ENCODE measurements around the gene KLHL40.

The KLHL40 gene

GRCh38 chr3:42718338-42718737 lies 33.0 kb downstream of the KLHL40 start:
- H3K9me2 ChIP-seq (replicated peaks; ENCODE audit: insufficient read depth, low read length) = no peaks in the 10 kb centered on the region
- no peaks in the 10 kb centered on the region for H4K20me1 ChIP-seq (ENCODE audit: insufficient read depth, low read length)
- no peak overlapping the region for H3K4me2 ChIP-seq (ENCODE audit: low read depth, low read length)
- H3K4me3 ChIP-seq (ENCODE audit: low read length) = no peak overlapping the region
- no peak overlapping the region for H2AFZ ChIP-seq (ENCODE audit: low read length)
- no peaks in the 10 kb centered on the region for H3K36me3 ChIP-seq (replicated peaks; ENCODE audit: insufficient read depth, low read length)
- no peak for DNase-seq
- no peaks in the 10 kb centered on the region for H3K79me2 ChIP-seq (ENCODE audit: low read length)
- H3K4me1 ChIP-seq (ENCODE audit: low read length) = no peaks in the 10 kb centered on the region
- H3F3A ChIP-seq (ENCODE audit: insufficient read depth, low read length) = no peaks in the 10 kb centered on the region
- no peak overlapping the region for H3K27ac ChIP-seq (ENCODE audit: low read length)
- no peak overlapping the region for H3K9ac ChIP-seq (ENCODE audit: low read length)
- H3K27me3 ChIP-seq (replicated peaks; ENCODE audit: insufficient read depth, low read length) = no peaks in the 10 kb centered on the region
- TF ChIP-seq CTCF (IDR thresholded peaks at IDR 0.05; ENCODE audit: low read length) (no peak), EZH2 (optimal IDR thresholded peaks at IDR 0.05; ENCODE audit: low read depth, low read length) (no peak), EZH2phosphoT487 (IDR thresholded peaks at IDR 0.05; ENCODE audit: low read length) (no peak)
- no peaks in the 10 kb centered on the region for H3K9me3 ChIP-seq (replicated peaks; ENCODE audit: insufficient read depth, low read length)

- H3K4me1 ChIP-seq (ENCODE audit: low read length) = no peaks in the 10 kb centered on the region
- no peak for TF ChIP-seq EZH2 (optimal IDR thresholded peaks at IDR 0.05; ENCODE audit: low read depth, low read length)
- no peak for TF ChIP-seq CTCF (IDR thresholded peaks at IDR 0.05; ENCODE audit: low read length)
- no peak for TF ChIP-seq EZH2phosphoT487 (IDR thresholded peaks at IDR 0.05; ENCODE audit: low read length)
- no peak overlapping the region for H2AFZ ChIP-seq (ENCODE audit: low read length)
- H3F3A ChIP-seq (ENCODE audit: insufficient read depth, low read length) = no peaks in the 10 kb centered on the region
- H3K9ac ChIP-seq (ENCODE audit: low read length) = no peak overlapping the region
- no peak overlapping the region for H3K4me3 ChIP-seq (ENCODE audit: low read length)
- H3K36me3 ChIP-seq (replicated peaks; ENCODE audit: insufficient read depth, low read length) = no peaks in the 10 kb centered on the region
- H4K20me1 ChIP-seq (ENCODE audit: insufficient read depth, low read length) = no peaks in the 10 kb centered on the region
- no peaks in the 10 kb centered on the region for H3K79me2 ChIP-seq (ENCODE audit: low read length)
- H3K27ac ChIP-seq (ENCODE audit: low read length) = no peak overlapping the region
- H3K27me3 ChIP-seq (replicated peaks; ENCODE audit: insufficient read depth, low read length) = no peaks in the 10 kb centered on the region
- no peak for DNase-seq
- H3K9me3 ChIP-seq (replicated peaks; ENCODE audit: insufficient read depth, low read length) = no peaks in the 10 kb centered on the region
- no peak overlapping the region for H3K4me2 ChIP-seq (ENCODE audit: low read depth, low read length)
- no peaks in the 10 kb centered on the region for H3K9me2 ChIP-seq (replicated peaks; ENCODE audit: insufficient read depth, low read length)
Observed at GRCh38 chr3:42719002-42719401, 33.7 kb downstream of the KLHL40 start.

- no peaks in the 10 kb centered on the region for H3F3A ChIP-seq (ENCODE audit: insufficient read depth, low read length)
- no peaks in the 10 kb centered on the region for H3K79me2 ChIP-seq (ENCODE audit: low read length)
- H3K4me1 ChIP-seq (ENCODE audit: low read length) = no peaks in the 10 kb centered on the region
- DNase-seq = no peak
- no peaks in the 10 kb centered on the region for H3K36me3 ChIP-seq (replicated peaks; ENCODE audit: insufficient read depth, low read length)
- no peak overlapping the region for H2AFZ ChIP-seq (ENCODE audit: low read length)
- H3K9me2 ChIP-seq (replicated peaks; ENCODE audit: insufficient read depth, low read length) = no peaks in the 10 kb centered on the region
- H3K9me3 ChIP-seq (replicated peaks; ENCODE audit: insufficient read depth, low read length) = no peaks in the 10 kb centered on the region
- H3K4me2 ChIP-seq (ENCODE audit: low read depth, low read length) = no peak overlapping the region
- no peaks in the 10 kb centered on the region for H3K27me3 ChIP-seq (replicated peaks; ENCODE audit: insufficient read depth, low read length)
- TF ChIP-seq EZH2 (optimal IDR thresholded peaks at IDR 0.05; ENCODE audit: low read depth, low read length) = no peak
- no peak for TF ChIP-seq EZH2phosphoT487 (IDR thresholded peaks at IDR 0.05; ENCODE audit: low read length)
- TF ChIP-seq CTCF (IDR thresholded peaks at IDR 0.05; ENCODE audit: low read length) = no peak
- no peak overlapping the region for H3K27ac ChIP-seq (ENCODE audit: low read length)
- H3K9ac ChIP-seq (ENCODE audit: low read length) = no peak overlapping the region
- H3K4me3 ChIP-seq (ENCODE audit: low read length) = no peak overlapping the region
- no peaks in the 10 kb centered on the region for H4K20me1 ChIP-seq (ENCODE audit: insufficient read depth, low read length)
Observed at GRCh38 chr3:42720126-42720525, 34.8 kb downstream of the KLHL40 start.
